SIG-M5 treated with dmso at 0.1 percent for 504 hours (cell line): ENCODE measurements around the gene ALG9.
A peak's percentile ranks its signal among the peaks of the same experiment; 100 is the strongest.

Experiments used
- DNase-seq: peaks from one replicate; lab custom pipeline; 2025; ENCODE audit not compliant: unreplicated experiment; lab: John Stamatoyannopoulos, UW

ALG9 gene

GRCh38 chr11:111770581-111771134 lies 100.7 kb downstream of the ALG9 start:
- no peak for DNase-seq

GRCh38 chr11:111766834-111767142 lies 104.6 kb downstream of the ALG9 start:
- no peak for DNase-seq

GRCh38 chr11:111765984-111766833 lies 105.2 kb downstream of the ALG9 start, which contains the start of gene PPP2R1B:
Gene PPP2R1B, minus strand, starts transcription at chr11:111766389. Its CDS starts 28 bp downstream, at chr11:111766361.
- peak; percentile 69 for DNase-seq

- no peak for DNase-seq
Measured at GRCh38 chr11:111765320-111765983, 105.9 kb downstream of the ALG9 start.

- DNase-seq = no peak
Measured at GRCh38 chr11:111764621-111765020, 106.8 kb downstream of the ALG9 start.

GRCh38 chr11:111762981-111763643 lies 108.3 kb downstream of the ALG9 start:
- DNase-seq = no peak

- DNase-seq = no peak
Measured at GRCh38 chr11:111762526-111762925, 108.9 kb downstream of the ALG9 start.

GRCh38 chr11:111761036-111761435 lies 110.3 kb downstream of the ALG9 start:
- DNase-seq = no peak

- DNase-seq = no peak
Measured at GRCh38 chr11:111759778-111760407, 111.5 kb downstream of the ALG9 start.

- no peak for DNase-seq
Measured at GRCh38 chr11:111759376-111759775, 112.0 kb downstream of the ALG9 start.

- DNase-seq = no peak
Measured at GRCh38 chr11:111756097-111756496, 115.3 kb downstream of the ALG9 start.

GRCh38 chr11:111749646-111750045 lies 121.7 kb downstream of the ALG9 start:
- no peak for DNase-seq

GRCh38 chr11:111748035-111748804 lies 123.2 kb downstream of the ALG9 start:
- no peak for DNase-seq

- no peak for DNase-seq
Measured at GRCh38 chr11:111745719-111746504, 125.5 kb downstream of the ALG9 start.

GRCh38 chr11:111743700-111744099 lies 127.7 kb downstream of the ALG9 start:
- no peak for DNase-seq

- DNase-seq = no peak
Measured at GRCh38 chr11:111741751-111742150, 129.6 kb downstream of the ALG9 start.

- DNase-seq = no peak
Measured at GRCh38 chr11:111739299-111739698, 132.1 kb downstream of the ALG9 start.

GRCh38 chr11:111737444-111738210 lies 133.8 kb downstream of the ALG9 start:
- DNase-seq = no peak
